HG03060 (cell line): Measurements from ENCODE around the gene SEC24B.
A peak's percentile ranks its signal among the peaks of the same experiment; 100 is the strongest.

Source experiments
- ATAC-seq: cut with Tn5 transposase; IDR thresholded peaks from one replicate; pipeline ENCODE4 v1.9.1; 2021; ENCODE audit warnings: low read depth, moderate number of reproducible peaks; ENCODE audit not compliant: unreplicated experiment

Gene SEC24B

DNA sequence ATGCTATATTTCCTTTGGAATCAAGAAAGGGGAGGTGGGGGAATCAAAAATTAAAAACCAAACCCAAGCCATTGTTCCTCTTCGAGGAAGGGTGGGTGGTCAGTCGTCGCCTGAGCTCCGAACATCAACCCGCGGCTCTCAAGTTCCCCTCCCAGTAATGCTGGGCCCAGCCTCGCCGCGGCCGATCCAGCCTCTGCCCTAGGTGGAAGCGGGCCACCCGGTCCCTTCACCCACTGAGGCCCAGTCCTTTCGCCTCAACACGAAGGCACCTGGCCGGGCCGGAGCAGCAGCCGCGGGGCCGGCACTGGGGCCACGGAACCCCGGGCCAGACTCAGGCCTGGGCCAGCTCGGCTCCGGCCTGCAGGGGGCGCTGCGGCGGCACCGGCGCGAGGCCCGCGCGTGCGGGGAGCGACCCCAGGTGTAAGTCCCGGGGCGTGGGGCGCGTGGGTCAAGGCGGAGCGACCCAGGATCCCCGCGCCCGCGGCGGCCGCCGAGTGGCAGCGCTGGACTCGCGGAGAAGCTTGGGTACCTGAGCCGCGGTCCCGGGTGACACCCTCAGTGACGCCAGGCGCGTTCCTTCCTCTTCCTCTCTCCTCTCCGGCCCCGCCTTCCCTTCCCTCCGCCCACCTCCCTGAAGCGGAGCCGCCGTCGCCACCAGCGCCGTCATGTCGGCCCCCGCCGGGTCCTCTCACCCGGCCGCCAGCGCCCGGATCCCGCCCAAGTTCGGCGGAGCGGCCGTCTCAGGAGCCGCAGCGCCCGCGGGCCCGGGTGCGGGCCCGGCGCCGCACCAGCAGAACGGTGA, at the start of gene SEC24B:
Gene SEC24B, plus strand, starts transcription at position 611 of the 802 bp plus-strand sequence. Its CDS starts 55 bp downstream, at position 666.
- ATAC-seq: peak; percentile 72

- ATAC-seq: no peak
Measured at GRCh38 chr4:109383823-109384222, 49.8 kb upstream of the SEC24B start.

GRCh38 chr4:109385260-109385659, 48.4 kb upstream of the SEC24B start:
- ATAC-seq: no peak

GRCh38 chr4:109389369-109390114, 44.1 kb upstream of the SEC24B start:
- ATAC-seq: no peak

GRCh38 chr4:109390115-109390768, 43.4 kb upstream of the SEC24B start:
- ATAC-seq: no peak

DNA sequence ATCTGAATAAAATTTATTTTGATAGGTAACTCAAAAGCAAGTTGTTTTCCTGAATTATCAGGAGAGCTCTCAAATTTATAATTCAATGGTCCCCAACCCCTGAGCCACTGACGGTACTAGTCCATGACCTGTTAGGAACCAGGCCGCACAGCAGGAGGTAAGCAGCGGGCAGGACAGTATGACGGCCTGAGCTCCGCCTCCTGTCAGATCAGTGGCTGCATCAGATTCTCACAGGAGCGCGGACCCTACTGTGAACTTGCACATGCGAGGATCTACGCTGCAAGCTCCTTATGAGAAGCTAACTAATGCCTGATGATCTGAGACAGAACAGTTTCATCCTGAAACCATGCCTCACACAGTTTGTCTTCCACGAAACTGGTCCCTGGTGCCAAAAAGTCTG, 37.9 kb upstream of the SEC24B start:
- no peak for ATAC-seq

GRCh38 chr4:109398928-109399327, 34.7 kb upstream of the SEC24B start:
- ATAC-seq: no peak

DNA sequence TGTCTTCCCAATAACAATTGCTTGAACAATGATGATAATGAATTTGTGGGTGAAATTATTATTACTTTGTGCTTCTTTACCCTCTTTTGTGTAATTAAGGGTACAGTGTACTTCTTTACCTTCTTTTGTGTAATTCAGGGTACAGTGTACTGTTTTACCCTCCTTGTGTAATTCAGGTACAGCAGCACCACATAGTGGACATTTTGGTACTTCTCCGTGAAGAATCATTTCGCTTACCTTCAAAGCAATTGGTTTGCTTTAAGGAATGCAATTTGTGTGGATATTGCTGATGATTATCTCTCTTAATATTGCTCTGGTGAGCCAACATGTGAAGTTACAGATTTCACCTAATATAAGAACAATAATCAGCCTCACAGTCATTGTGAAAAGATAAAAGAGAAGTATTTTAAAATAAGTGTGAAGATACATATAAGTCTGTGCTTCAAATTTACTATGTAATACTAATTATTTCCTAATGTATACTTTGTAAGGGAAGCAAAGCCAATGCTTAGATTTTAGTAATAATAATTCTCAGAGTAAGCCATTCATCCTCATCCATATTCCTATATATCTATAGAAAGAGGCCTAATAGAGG, 27.2 kb upstream of the SEC24B start:
- ATAC-seq: no peak

- ATAC-seq: no peak
Measured at GRCh38 chr4:109407027-109407737, 26.4 kb upstream of the SEC24B start.

DNA sequence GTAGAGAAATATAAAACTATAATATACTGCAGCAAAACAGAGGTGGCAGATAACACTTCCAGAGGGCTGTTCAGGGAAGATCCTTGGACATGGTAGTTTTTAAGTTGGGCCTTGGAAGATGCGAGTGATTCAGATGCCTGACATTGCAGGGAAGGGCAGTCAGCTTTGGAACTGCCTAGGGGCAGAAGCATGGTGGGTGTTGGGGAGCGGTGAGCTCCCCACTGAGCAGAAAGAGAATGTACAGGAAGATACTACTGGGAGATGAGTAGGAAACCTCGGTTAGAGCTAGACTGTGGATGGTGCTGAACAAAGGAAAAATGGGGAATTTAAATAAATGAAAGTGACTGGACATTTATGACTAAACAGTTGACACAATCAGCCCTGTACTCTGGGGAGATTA, 24.9 kb upstream of the SEC24B start:
- no peak for ATAC-seq

DNA sequence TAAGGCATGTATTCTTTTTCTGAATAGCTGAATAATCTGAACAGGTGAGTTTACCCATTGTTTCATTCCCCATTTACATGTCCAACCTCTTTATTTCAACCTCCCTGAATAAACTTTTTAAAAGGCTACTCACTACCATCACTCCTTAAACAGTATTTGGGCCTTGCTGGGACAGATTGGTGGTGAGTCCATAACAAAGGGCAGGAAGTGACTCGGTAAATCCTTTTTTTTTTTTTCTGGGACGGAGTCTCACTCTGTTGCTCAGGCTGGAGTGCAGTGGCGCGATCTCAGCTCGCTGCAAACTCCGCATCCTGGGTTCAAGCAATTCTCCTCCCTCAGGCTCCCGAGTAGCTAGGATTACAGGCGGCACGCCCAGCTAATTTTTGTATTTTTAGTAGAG, 23.4 kb upstream of the SEC24B start:
- no peak for ATAC-seq

GRCh38 chr4:109410776-109411175, 22.8 kb upstream of the SEC24B start:
- ATAC-seq: no peak

- no peak for ATAC-seq
Measured at GRCh38 chr4:109411964-109412363, 21.7 kb upstream of the SEC24B start.

DNA sequence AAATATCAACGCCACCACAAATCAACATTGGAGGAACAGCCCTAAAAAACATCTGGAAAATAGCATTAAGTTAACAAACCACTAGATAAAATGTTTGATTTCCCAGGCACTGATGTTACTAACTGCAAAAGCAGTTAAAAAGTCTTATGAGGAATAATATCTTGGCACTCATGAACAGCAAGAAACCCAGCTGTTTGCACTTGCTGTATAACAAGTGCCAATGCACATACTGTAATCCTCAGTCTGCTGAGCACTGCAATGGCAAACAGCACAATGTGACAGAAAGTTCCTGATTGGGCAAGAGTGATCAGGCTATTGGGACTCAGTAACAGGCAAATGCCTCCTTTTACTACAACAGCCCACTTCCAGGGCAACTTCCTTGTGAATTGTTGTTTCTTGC, 20.8 kb upstream of the SEC24B start:
- ATAC-seq: no peak

DNA sequence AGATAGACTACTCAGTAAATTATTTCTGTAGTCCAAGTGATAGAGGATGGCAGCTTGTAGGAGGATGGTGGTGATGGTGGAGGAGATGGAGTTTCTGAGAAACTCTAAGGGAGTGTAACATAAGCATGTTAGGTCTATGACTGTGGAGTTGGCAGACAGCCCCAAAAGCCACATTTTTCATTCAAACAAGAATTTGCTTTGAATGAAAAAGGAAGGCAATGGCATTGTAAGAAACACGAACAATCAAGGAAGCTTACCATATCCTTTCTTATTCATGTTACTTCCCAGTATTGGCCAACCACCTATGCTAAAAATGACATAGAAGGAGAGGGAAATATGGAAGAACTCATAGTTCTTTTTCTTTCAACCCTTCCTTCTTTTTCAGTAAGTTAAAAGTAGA, 18.7 kb upstream of the SEC24B start:
- ATAC-seq: no peak

DNA sequence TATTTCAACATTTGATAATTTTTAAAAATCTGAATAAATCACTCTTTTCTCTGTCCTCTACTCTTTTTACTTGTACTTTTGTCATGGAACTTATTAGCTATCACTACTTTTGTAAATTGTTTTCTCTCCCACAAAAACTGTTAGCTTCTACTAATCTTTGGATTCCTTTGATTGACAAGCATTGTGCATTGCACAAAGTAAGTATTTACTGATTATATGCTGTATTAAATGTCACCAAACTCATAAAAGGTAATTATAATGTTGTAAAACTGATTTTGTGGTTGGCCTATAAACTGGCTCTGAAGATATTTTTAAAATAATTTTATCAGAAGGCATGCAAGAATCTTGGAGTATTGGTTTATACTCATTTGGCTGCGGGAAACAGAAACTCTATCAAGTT, 15.0 kb upstream of the SEC24B start:
- no peak for ATAC-seq

GRCh38 chr4:109419679-109420078, 13.9 kb upstream of the SEC24B start:
- no peak for ATAC-seq

DNA sequence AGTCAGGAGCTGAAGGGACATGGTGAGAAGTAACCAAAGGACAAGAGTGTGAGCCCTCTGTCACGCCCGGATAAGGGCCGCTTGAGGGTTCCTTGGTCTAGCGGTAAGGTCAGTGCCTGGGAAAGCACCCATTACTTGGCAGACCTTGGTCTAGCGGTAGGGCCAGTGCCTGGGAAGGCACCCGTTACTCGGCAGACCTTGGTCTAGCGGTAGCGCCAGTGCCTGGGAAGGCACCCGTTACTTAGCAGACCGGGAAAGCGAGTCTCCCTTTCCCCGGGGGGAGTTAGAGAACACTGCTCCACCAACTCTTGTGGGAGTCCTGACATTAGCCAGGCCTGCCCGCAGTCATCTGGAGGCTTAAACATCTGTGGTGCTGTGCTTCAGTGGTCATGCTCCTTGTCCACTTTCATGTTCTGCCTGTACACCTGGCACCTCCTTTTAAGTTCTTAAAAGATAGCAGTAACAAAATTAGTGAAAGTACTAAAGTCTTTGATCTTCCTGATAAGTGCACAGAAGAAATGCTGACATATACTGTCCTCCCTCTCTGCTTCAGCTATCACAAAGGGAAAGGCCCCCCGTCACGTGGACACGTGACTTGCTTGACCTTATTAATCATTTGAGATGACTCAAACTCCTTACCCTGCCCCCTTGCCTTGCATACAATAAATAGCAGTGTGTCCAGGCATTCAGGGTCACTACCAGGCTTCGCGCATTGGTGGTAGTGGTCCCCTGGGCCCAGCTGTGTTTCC, 9.3 kb upstream of the SEC24B start:
- no peak for ATAC-seq

- ATAC-seq: no peak
Measured at GRCh38 chr4:109425405-109425804, 8.2 kb upstream of the SEC24B start.

GRCh38 chr4:109429545-109429944, 4.1 kb upstream of the SEC24B start:
- ATAC-seq: no peak
